NCI-H748 (cell line): ENCODE data around the gene EIF4G3.
"Not testable (repeated sequence)": the region's sequence is repeated elsewhere in the genome, so short reads cannot be mapped to it uniquely, and the experiment has no call there.

Experiments used
- DNase-seq: peaks from one replicate; lab custom pipeline; 2025; ENCODE audit not compliant: unreplicated experiment; lab: John Stamatoyannopoulos, UW

The EIF4G3 gene

GRCh38 chr1:20887246-20887645 is 289.5 kb downstream of the EIF4G3 start:
- no peak for DNase-seq

GRCh38 chr1:20885121-20885520 is 291.6 kb downstream of the EIF4G3 start:
- DNase-seq: no peak

- DNase-seq: no peak
Observed at GRCh38 chr1:20884513-20884912, 292.2 kb downstream of the EIF4G3 start.

GRCh38 chr1:20883766-20884165 is 292.9 kb downstream of the EIF4G3 start:
- DNase-seq: no peak

- DNase-seq: no peak
Observed at GRCh38 chr1:20882837-20883236, 293.9 kb downstream of the EIF4G3 start.

GRCh38 chr1:20878799-20879198 is 297.9 kb downstream of the EIF4G3 start:
- no peak for DNase-seq

GRCh38 chr1:20875198-20875973 is 301.3 kb downstream of the EIF4G3 start:
- no peak for DNase-seq

GRCh38 chr1:20873311-20873710 is 303.4 kb downstream of the EIF4G3 start:
- no peak for DNase-seq

GRCh38 chr1:20871419-20871818 is 305.3 kb downstream of the EIF4G3 start:
- no peak for DNase-seq

- DNase-seq: no peak
Observed at GRCh38 chr1:20870718-20871117, 306.0 kb downstream of the EIF4G3 start.

GRCh38 chr1:20868263-20868662 is 308.4 kb downstream of the EIF4G3 start:
- no peak for DNase-seq

GRCh38 chr1:20867847-20868246 is 308.9 kb downstream of the EIF4G3 start:
- DNase-seq: no peak

- no peak for DNase-seq
Observed at GRCh38 chr1:20867062-20867461, 309.6 kb downstream of the EIF4G3 start.

- DNase-seq: no peak
Observed at GRCh38 chr1:20865001-20865400, 311.7 kb downstream of the EIF4G3 start.

GRCh38 chr1:20854529-20854928 is 322.2 kb downstream of the EIF4G3 start:
- DNase-seq: no peak

GRCh38 chr1:20851791-20852190 is 324.9 kb downstream of the EIF4G3 start:
- not testable (repeated sequence) for DNase-seq

GRCh38 chr1:20850021-20850420 is 326.7 kb downstream of the EIF4G3 start:
- DNase-seq: no peak

GRCh38 chr1:20849100-20849499 is 327.6 kb downstream of the EIF4G3 start:
- DNase-seq: no peak

- no peak for DNase-seq
Observed at GRCh38 chr1:20848162-20848561, 328.5 kb downstream of the EIF4G3 start.

GRCh38 chr1:20847611-20848080 is 329.1 kb downstream of the EIF4G3 start:
- no peak for DNase-seq

- no peak for DNase-seq
Observed at GRCh38 chr1:20846461-20847374, 330.0 kb downstream of the EIF4G3 start.

- DNase-seq: no peak
Observed at GRCh38 chr1:20840731-20841130, 336.0 kb downstream of the EIF4G3 start.
